GM18858 (cell line): Measurements from ENCODE around the gene FKBP14.
"Not testable (repeated sequence)": the region's sequence is repeated elsewhere in the genome, so short reads cannot be mapped to it uniquely, and the experiment has no call there.

ENCODE experiments used
- ATAC-seq: cut with Tn5 transposase; IDR thresholded peaks from one replicate; pipeline ENCODE4 v1.9.1; 2021; ENCODE audit not compliant: unreplicated experiment

The FKBP14 gene

GRCh38 chr7:30026229-30027064 is at the start of gene FKBP14:
TSS of gene FKBP14 (minus strand) at chr7:30026702. CDS start at chr7:30026508, 194 bp downstream.
- ATAC-seq: peak; percentile 82

- no peak for ATAC-seq
These were observed 48.0 kb upstream of the FKBP14 start for GRCh38 chr7:30074422-30075030.

GRCh38 chr7:30072735-30073134 is 46.2 kb upstream of the FKBP14 start:
- no peak for ATAC-seq

GRCh38 chr7:30070052-30070451 is 43.5 kb upstream of the FKBP14 start:
- ATAC-seq: no peak

GRCh38 chr7:30069096-30069867 is 42.8 kb upstream of the FKBP14 start:
- ATAC-seq: no peak

- no peak for ATAC-seq
These were observed 41.6 kb upstream of the FKBP14 start for GRCh38 chr7:30068117-30068516.

- no peak for ATAC-seq
These were observed 40.2 kb upstream of the FKBP14 start for GRCh38 chr7:30066687-30067086.

- ATAC-seq: no peak
These were observed 39.2 kb upstream of the FKBP14 start for GRCh38 chr7:30065746-30066145.

GRCh38 chr7:30062587-30062986 is 36.1 kb upstream of the FKBP14 start:
- ATAC-seq: peak; percentile 75

GRCh38 chr7:30061786-30062185 is 35.3 kb upstream of the FKBP14 start:
- ATAC-seq: not testable (repeated sequence)

GRCh38 chr7:30057741-30058140 is 31.2 kb upstream of the FKBP14 start:
- ATAC-seq: no peak

GRCh38 chr7:30053068-30053467 is 26.6 kb upstream of the FKBP14 start:
- no peak for ATAC-seq

- no peak for ATAC-seq
These were observed 22.7 kb upstream of the FKBP14 start for GRCh38 chr7:30049173-30049572.

- no peak for ATAC-seq
These were observed 22.1 kb upstream of the FKBP14 start for GRCh38 chr7:30048582-30048981.

- no peak for ATAC-seq
These were observed 20.6 kb upstream of the FKBP14 start for GRCh38 chr7:30047124-30047523.

GRCh38 chr7:30046127-30046770 is 19.7 kb upstream of the FKBP14 start:
- no peak for ATAC-seq

- ATAC-seq: no peak
These were observed 15.2 kb upstream of the FKBP14 start for GRCh38 chr7:30041526-30042269.

- ATAC-seq: no peak
These were observed 14.4 kb upstream of the FKBP14 start for GRCh38 chr7:30040938-30041337.

GRCh38 chr7:30038196-30038980 is 11.9 kb upstream of the FKBP14 start:
- no peak for ATAC-seq

GRCh38 chr7:30036220-30036619 is 9.7 kb upstream of the FKBP14 start:
- no peak for ATAC-seq
